ENCODE data around the gene RGL1. TPM values are rescaled to one million over a fixed set of nuclear protein-coding genes. Genes with fewer than 3 reads are reported as not detected.

Gene RGL1
- total RNA-seq, 1 experiment from 2014 or later: 1.3 TPM

GRCh38 chr1:183876309-183876708 lies 71.4 kb downstream of the RGL1 start:
- ChIA-PET CTCF (no interaction called here), RAD21 (ENCODE audit: low non-redundant PET in 1 of 2, low total read pairs in 2 of 2, uncharacterized antibody in 2 of 2, unreplicated experiment in 2 of 2) (no interaction called here), POLR2A (no interaction called here)
- H3K4me3 ChIP-seq (replicated peaks in 1 of 2; ENCODE audit: low read depth in 1 of 2, low read length in 2 of 2): no peak overlapping the region
- no peaks in the 10 kb centered on the region for H3K79me2 ChIP-seq (ENCODE audit: insufficient read depth, low read length)
- no peaks in the 10 kb centered on the region for H3K9me3 ChIP-seq (ENCODE audit: control insufficient read depth in 1 of 2, insufficient read depth in 1 of 2, low read depth in 1 of 2, low read length in 2 of 2)
- no peaks in the 10 kb centered on the region for H3K9me2 ChIP-seq (ENCODE audit: insufficient read depth)
- H2AFZ ChIP-seq (ENCODE audit: low read depth, low read length, poor library complexity, severe bottlenecking): no peak overlapping the region
- no peak for TF ChIP-seq YY1 (IDR thresholded peaks at IDR 0.05; ENCODE audit: extremely low read depth, insufficient replicate concordance, low read depth, low read length)
- TF ChIP-seq REST (IDR thresholded peaks at IDR 0.05; ENCODE audit: low read depth): no peak
- TF ChIP-seq ELF1 (IDR thresholded peaks at IDR 0.05; ENCODE audit: borderline replicate concordance, low read depth): no peak
- no peak for TF ChIP-seq RAD21 (IDR thresholded peaks at IDR 0.05; ENCODE audit: low read depth)
- no peak for TF ChIP-seq ZBTB33 (IDR thresholded peaks at IDR 0.05; ENCODE audit: extremely low read depth, insufficient replicate concordance, low read length)
- no peak for TF ChIP-seq SIN3A (IDR thresholded peaks at IDR 0.05; ENCODE audit: low read depth)
- TF ChIP-seq ZNF274 (IDR thresholded peaks at IDR 0.05; ENCODE audit: low read depth, low read length): no peak
- H3K27me3 ChIP-seq (ENCODE audit: insufficient read depth, low read length): no peaks in the 10 kb centered on the region
- no peak for DNase-seq (ENCODE audit: low read depth, low spot score)
- no peak overlapping the region for H3K9ac ChIP-seq (ENCODE audit: low read length)
- no peak overlapping the region for H3K27ac ChIP-seq (ENCODE audit: low read depth, low read length)
- H3K4me1 ChIP-seq (ENCODE audit: control insufficient read depth in 1 of 2, insufficient read depth in 2 of 2, low read length in 2 of 2): peaks cover 0 to 2% of the 10 kb centered on the region in 2 experiments; a peak in 3 of 4 replicates
- intact Hi-C loops (cut with micrococcal nuclease): no loop called here
- H3K4me2 ChIP-seq (ENCODE audit: low read length): no peak overlapping the region
- H3K36me3 ChIP-seq (ENCODE audit: control insufficient read depth in 1 of 2, insufficient read depth in 2 of 2, low read length in 2 of 2): no peaks in the 10 kb centered on the region
- BruUV-seq (replicated peaks): no TSS peak
- H4K20me1 ChIP-seq (ENCODE audit: insufficient read depth): no peaks in the 10 kb centered on the region
- ATAC-seq: no peak
